ENCODE data around the gene RUBCNL. TPM values are rescaled to one million over a fixed set of nuclear protein-coding genes. Genes with fewer than 3 reads are reported as not detected.

Gene RUBCNL
- total RNA-seq, 1 experiment from 2014 or later, result 0.37 TPM

DNA sequence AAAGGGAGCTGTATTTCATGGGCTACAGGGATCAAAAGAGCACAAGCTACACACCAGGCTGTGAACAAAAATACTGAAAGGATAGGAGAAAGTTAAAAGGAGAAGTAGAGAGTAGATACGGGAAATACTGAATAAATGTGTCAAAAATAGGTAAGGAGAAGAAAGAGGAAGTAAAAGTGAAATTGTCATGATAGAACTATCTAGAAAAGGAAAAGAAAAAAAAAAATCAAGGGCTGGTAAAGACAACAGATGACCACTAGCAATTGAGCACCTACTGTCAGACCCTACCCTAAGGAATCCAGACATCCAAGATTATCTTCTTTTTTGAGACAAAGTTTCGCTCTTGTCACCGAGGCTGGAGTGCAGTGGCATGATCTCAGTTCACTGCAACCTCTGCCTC, 4.8 kb downstream of the RUBCNL start:
- Histone ChIP-seq H3K4me1 (replicated peaks; ENCODE audit: insufficient read depth) (no peaks in the 10 kb centered on the region), H3K4me3 (no peak overlapping the region), H3K79me2 (ENCODE audit: low read depth) (no peaks in the 10 kb centered on the region), H2AFZ (no peak overlapping the region), H3K27me3 (ENCODE audit: insufficient read depth, low read depth) (no peaks in the 10 kb centered on the region), H3F3A (ENCODE audit: insufficient read depth, low read depth) (no peaks in the 10 kb centered on the region), H3K27ac (no peak overlapping the region), H4K20me1 (ENCODE audit: insufficient read depth) (no peaks in the 10 kb centered on the region), H3K36me3 (ENCODE audit: low read depth) (no peaks in the 10 kb centered on the region), H3K4me2 (no peak overlapping the region), H3K9me2 (ENCODE audit: insufficient read depth) (no peaks in the 10 kb centered on the region), H3K9me3 (ENCODE audit: insufficient read depth, low read depth) (no peaks in the 10 kb centered on the region)
- DNase-seq, result no peak
- ChIA-PET POLR2A (ENCODE audit: unreplicated experiment) (no interaction called here), CTCF (no interaction called here)
- BruUV-seq (replicated peaks), result no TSS peak
- TF ChIP-seq EZH2 (IDR thresholded peaks at IDR 0.05; ENCODE audit: low read depth), result no peak
- TF ChIP-seq, protein P1, sequence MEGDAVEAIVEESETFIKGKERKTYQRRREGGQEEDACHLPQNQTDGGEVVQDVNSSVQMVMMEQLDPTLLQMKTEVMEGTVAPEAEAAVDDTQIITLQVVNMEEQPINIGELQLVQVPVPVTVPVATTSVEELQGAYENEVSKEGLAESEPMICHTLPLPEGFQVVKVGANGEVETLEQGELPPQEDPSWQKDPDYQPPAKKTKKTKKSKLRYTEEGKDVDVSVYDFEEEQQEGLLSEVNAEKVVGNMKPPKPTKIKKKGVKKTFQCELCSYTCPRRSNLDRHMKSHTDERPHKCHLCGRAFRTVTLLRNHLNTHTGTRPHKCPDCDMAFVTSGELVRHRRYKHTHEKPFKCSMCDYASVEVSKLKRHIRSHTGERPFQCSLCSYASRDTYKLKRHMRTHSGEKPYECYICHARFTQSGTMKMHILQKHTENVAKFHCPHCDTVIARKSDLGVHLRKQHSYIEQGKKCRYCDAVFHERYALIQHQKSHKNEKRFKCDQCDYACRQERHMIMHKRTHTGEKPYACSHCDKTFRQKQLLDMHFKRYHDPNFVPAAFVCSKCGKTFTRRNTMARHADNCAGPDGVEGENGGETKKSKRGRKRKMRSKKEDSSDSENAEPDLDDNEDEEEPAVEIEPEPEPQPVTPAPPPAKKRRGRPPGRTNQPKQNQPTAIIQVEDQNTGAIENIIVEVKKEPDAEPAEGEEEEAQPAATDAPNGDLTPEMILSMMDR (conservative IDR thresholded peaks at IDR 0.05), result no peak
- intact Hi-C loops (cut with micrococcal nuclease; ENCODE audit: unreplicated experiment), result no loop called here

DNA sequence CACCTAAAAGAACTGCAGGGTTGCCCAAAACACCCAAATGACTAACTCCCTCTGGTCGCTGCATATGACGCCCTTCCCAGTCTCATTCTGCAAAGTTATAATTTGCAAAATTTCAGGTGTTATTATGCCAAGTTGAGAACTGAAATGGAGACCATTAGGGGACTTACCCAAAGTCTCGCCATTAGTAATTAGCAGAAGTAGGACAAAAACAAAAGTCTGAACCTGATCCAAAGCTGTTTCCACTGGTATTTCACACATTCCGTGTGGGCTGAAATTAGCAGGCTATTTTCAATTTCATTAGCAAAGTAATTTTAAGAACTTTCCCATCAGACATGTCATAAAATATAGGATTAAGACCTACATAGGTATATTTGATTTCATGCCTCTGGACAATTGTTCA, 6.8 kb downstream of the RUBCNL start:
- DNase-seq, result no peak

DNA sequence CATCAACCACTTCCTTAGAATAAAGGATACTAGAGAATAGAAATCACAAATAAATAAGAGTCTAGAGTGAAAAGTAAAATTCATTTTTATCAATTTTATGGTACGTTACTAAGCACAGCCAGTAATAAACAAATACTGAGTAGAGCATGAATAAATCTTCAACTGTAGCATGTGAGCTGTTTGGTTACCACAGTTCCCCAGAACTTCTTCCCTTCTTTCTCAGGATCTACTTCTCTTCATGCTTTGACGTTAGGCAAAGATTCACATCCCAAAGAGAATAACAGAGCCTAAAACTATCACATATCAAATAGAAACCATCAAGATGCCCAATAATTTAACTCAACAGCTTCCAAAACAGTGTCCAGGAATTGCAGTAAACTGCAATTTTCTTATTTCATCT, 7.4 kb downstream of the RUBCNL start:
- Histone ChIP-seq H3K4me2 (no peak overlapping the region), H3K27ac (no peak overlapping the region), H3K36me3 (ENCODE audit: low read depth) (no peaks in the 10 kb centered on the region), H3K9me3 (ENCODE audit: insufficient read depth, low read depth) (no peaks in the 10 kb centered on the region), H4K20me1 (ENCODE audit: insufficient read depth) (no peaks in the 10 kb centered on the region), H3K4me3 (no peak overlapping the region), H2AFZ (no peak overlapping the region), H3F3A (ENCODE audit: insufficient read depth, low read depth) (no peaks in the 10 kb centered on the region), H3K79me2 (ENCODE audit: low read depth) (no peaks in the 10 kb centered on the region), H3K27me3 (ENCODE audit: insufficient read depth, low read depth) (no peaks in the 10 kb centered on the region), H3K4me1 (replicated peaks; ENCODE audit: insufficient read depth) (no peaks in the 10 kb centered on the region), H3K9me2 (ENCODE audit: insufficient read depth) (no peaks in the 10 kb centered on the region)
- TF ChIP-seq, protein P1 (conservative IDR thresholded peaks at IDR 0.05), result no peak
- no peak for TF ChIP-seq EZH2 (IDR thresholded peaks at IDR 0.05; ENCODE audit: low read depth)
- ChIA-PET POLR2A (ENCODE audit: unreplicated experiment) (no interaction called here), CTCF (no interaction called here)
- intact Hi-C loops (cut with micrococcal nuclease; ENCODE audit: unreplicated experiment), result no loop called here
- no TSS peak for BruUV-seq (replicated peaks)
- no peak for DNase-seq

More for the DNA sequence above, 6.8 kb downstream of the RUBCNL start:
- ChIA-PET CTCF (no interaction called here), POLR2A (ENCODE audit: unreplicated experiment) (no interaction called here)
- H3K9me2 ChIP-seq (ENCODE audit: insufficient read depth), result no peaks in the 10 kb centered on the region
- H3F3A ChIP-seq (ENCODE audit: insufficient read depth, low read depth), result no peaks in the 10 kb centered on the region
- no peaks in the 10 kb centered on the region for H3K27me3 ChIP-seq (ENCODE audit: insufficient read depth, low read depth)
- no peaks in the 10 kb centered on the region for H3K79me2 ChIP-seq (ENCODE audit: low read depth)
- no peaks in the 10 kb centered on the region for H3K36me3 ChIP-seq (ENCODE audit: low read depth)
- no peaks in the 10 kb centered on the region for H3K9me3 ChIP-seq (ENCODE audit: insufficient read depth, low read depth)
- H4K20me1 ChIP-seq (ENCODE audit: insufficient read depth), result no peaks in the 10 kb centered on the region
- H3K4me1 ChIP-seq (replicated peaks; ENCODE audit: insufficient read depth), result no peaks in the 10 kb centered on the region
- H3K27ac ChIP-seq, result no peak overlapping the region
- no peak for TF ChIP-seq EZH2 (IDR thresholded peaks at IDR 0.05; ENCODE audit: low read depth)
- TF ChIP-seq, protein P1 (conservative IDR thresholded peaks at IDR 0.05), result no peak
- H3K4me3 ChIP-seq, result no peak overlapping the region
- no peak overlapping the region for H3K4me2 ChIP-seq
- intact Hi-C loops (cut with micrococcal nuclease; ENCODE audit: unreplicated experiment), result no loop called here
- BruUV-seq (replicated peaks), result no TSS peak
- H2AFZ ChIP-seq, result no peak overlapping the region
